H9 (cell line): ENCODE measurements around the gene CCDC33. TPM values are rescaled to one million over a fixed set of nuclear protein-coding genes. Genes with fewer than 3 reads are reported as not detected.
"Not testable (repeated sequence)": the region's sequence is repeated elsewhere in the genome, so short reads cannot be mapped to it uniquely, and the experiment has no call there.

Experiments
- DNase-seq: peaks from one replicate; pipeline ENCODE4 v3.0.0-alpha.2; 2017
- H2AFZ ChIP-seq: one replicate; pipeline ENCODE4 v1.6.1; 2013; ENCODE audit warnings: mild to moderate bottlenecking, low read length, control low read depth, moderate library complexity
- H2AK5ac ChIP-seq: 2 replicates; pipeline ENCODE4 v1.6.1; 2013; ENCODE audit warnings: low read length, control low read depth, mixed read lengths; ENCODE audit not compliant: insufficient read length
- H2BK120ac ChIP-seq: one replicate; pipeline ENCODE4 v1.6.1; 2013; ENCODE audit warnings: low read depth, mild to moderate bottlenecking, low read length, control low read depth, inconsistent platforms; ENCODE audit not compliant: poor library complexity, severe bottlenecking
- H2BK12ac ChIP-seq: 2 replicates; pipeline ENCODE4 v1.6.1; 2013; ENCODE audit warnings: low read length, control low read depth, mixed read lengths, low read depth; ENCODE audit not compliant: insufficient read length
- H2BK15ac ChIP-seq: 2 replicates; pipeline ENCODE4 v1.6.1; 2013; ENCODE audit warnings: low read depth, low read length, control low read depth
- H2BK20ac ChIP-seq: one replicate; pipeline ENCODE4 v1.6.1; 2013; ENCODE audit warnings: low read depth, mild to moderate bottlenecking, low read length, control low read depth, inconsistent platforms; ENCODE audit not compliant: poor library complexity, severe bottlenecking
- H2BK5ac ChIP-seq: 2 replicates; pipeline ENCODE4 v1.6.1; 2013; ENCODE audit warnings: low read length, control low read depth, mixed read lengths; ENCODE audit not compliant: insufficient read length
- H3K14ac ChIP-seq: 2 replicates; pipeline ENCODE4 v1.6.1; 2013; ENCODE audit warnings: low read length, control low read depth; ENCODE audit not compliant: insufficient read depth
- H3K18ac ChIP-seq: 2 replicates; pipeline ENCODE4 v1.6.1; 2013; ENCODE audit warnings: low read depth, mild to moderate bottlenecking, mixed read lengths, low read length, control low read depth; ENCODE audit not compliant: insufficient read length
- H3K23ac ChIP-seq: 2 replicates; pipeline ENCODE4 v1.6.1; 2013; ENCODE audit warnings: low read length, control low read depth, mixed read lengths, low read depth; ENCODE audit not compliant: insufficient read length
- H3K23me2 ChIP-seq: 2 replicates; pipeline ENCODE4 v1.6.1; 2013; ENCODE audit warnings: low read depth, mild to moderate bottlenecking, mixed read lengths, low read length, control low read depth; ENCODE audit not compliant: insufficient read length, poor library complexity, severe bottlenecking
- H3K27ac ChIP-seq: 2 replicates; pipeline ENCODE4 v1.5.1; 2013; ENCODE audit warnings: low read length, control low read depth, mixed read lengths, low read depth; ENCODE audit not compliant: insufficient read length
- H3K27me3 ChIP-seq: 2 replicates; pipeline ENCODE4 v1.6.1; 2013; ENCODE audit warnings: low read length, control low read depth, inconsistent platforms; ENCODE audit not compliant: insufficient read depth
- H3K4ac ChIP-seq: 2 replicates; pipeline ENCODE4 v1.6.1; 2013; ENCODE audit warnings: low read depth, mild to moderate bottlenecking, control low read depth, inconsistent platforms, low read length, moderate library complexity
- H3K4me1 ChIP-seq: 2 replicates; pipeline ENCODE4 v1.6.1; 2013; ENCODE audit warnings: low read length, control low read depth, inconsistent platforms; ENCODE audit not compliant: insufficient read depth
- H3K4me2 ChIP-seq: 2 replicates; pipeline ENCODE4 v1.6.1; 2013; ENCODE audit warnings: low read length, control low read depth, mixed read lengths; ENCODE audit not compliant: insufficient read length, insufficient read depth
- H3K56ac ChIP-seq: 2 replicates; pipeline ENCODE4 v1.6.1; 2013; ENCODE audit warnings: low read depth, mild to moderate bottlenecking, mixed read lengths, low read length, control low read depth; ENCODE audit not compliant: insufficient read length
- H3K79me1 ChIP-seq: 2 replicates; pipeline ENCODE4 v1.6.1; 2013; ENCODE audit warnings: low read depth, mild to moderate bottlenecking, moderate library complexity, low read length, control low read depth, inconsistent platforms; ENCODE audit not compliant: insufficient read depth, poor library complexity, severe bottlenecking
- H3K79me2 ChIP-seq: 2 replicates; pipeline ENCODE4 v1.6.1; 2013; ENCODE audit warnings: low read length, control low read depth, inconsistent platforms; ENCODE audit not compliant: insufficient read depth
- H3K9ac ChIP-seq: 2 replicates; pipeline ENCODE4 v1.6.1; 2013; ENCODE audit warnings: low read length, control low read depth, mixed read lengths; ENCODE audit not compliant: insufficient read length; ENCODE audit errors: extremely low read depth
- H3K9me3 ChIP-seq: one replicate; pipeline ENCODE4 v1.6.1; 2013; ENCODE audit warnings: low read depth, low read length, inconsistent platforms; ENCODE audit not compliant: control insufficient read depth
- H3T11ph ChIP-seq: one replicate; pipeline ENCODE4 v1.6.1; 2013; ENCODE audit warnings: mild to moderate bottlenecking, low read length, control low read depth, inconsistent platforms
- H4K20me1 ChIP-seq: one replicate; pipeline ENCODE4 v1.6.1; 2013; ENCODE audit not compliant: control insufficient read depth, insufficient read length, insufficient read depth
- H4K5ac ChIP-seq: 2 replicates; pipeline ENCODE4 v1.6.1; 2013; ENCODE audit warnings: low read depth, mild to moderate bottlenecking, mixed read lengths, low read length, control low read depth; ENCODE audit not compliant: insufficient read length
- H4K8ac ChIP-seq: replicated peaks from 2 replicates; pipeline ENCODE4 v1.6.1; 2013; ENCODE audit warnings: low read length, control low read depth, mixed read lengths, low read depth; ENCODE audit not compliant: insufficient read length
- H4K91ac ChIP-seq: 2 replicates; pipeline ENCODE4 v1.6.1; 2013; ENCODE audit warnings: low read depth, mild to moderate bottlenecking, moderate library complexity, mixed read lengths, low read length, control low read depth; ENCODE audit not compliant: insufficient read length
- H3K27ac Mint-ChIP-seq, 3 experiments: 2 replicates in 2 of 3; 3 replicates in 1 of 3; pipeline ENCODE4 v1.8.0; 2020 to 2021; ENCODE audit warnings: mixed read lengths in 3 of 3, mild to moderate bottlenecking in 1 of 3, moderate library complexity in 1 of 3
- H3K27me3 Mint-ChIP-seq: 2 replicates; pipeline ENCODE4 v1.8.0; 2021; ENCODE audit warnings: low read depth, mild to moderate bottlenecking, moderate library complexity, mixed read lengths
- H3K36me3 Mint-ChIP-seq, 3 experiments: 2 replicates in 2 of 3; 3 replicates in 1 of 3; pipeline ENCODE4 v1.8.0; 2020 to 2021; ENCODE audit warnings: low read depth in 3 of 3, mixed read lengths in 3 of 3; ENCODE audit not compliant: insufficient read depth in 1 of 3
- H3K4me1 Mint-ChIP-seq, 2 experiments: 2 replicates each; pipeline ENCODE4 v1.8.0; 2020; ENCODE audit warnings: mixed read lengths in 2 of 2
- H3K4me3 Mint-ChIP-seq, 2 experiments: 2 replicates in 1 of 2; 3 replicates in 1 of 2; pipeline ENCODE4 v1.8.0; 2020 to 2021; ENCODE audit warnings: mild to moderate bottlenecking in 2 of 2, mixed read lengths in 2 of 2, moderate library complexity in 1 of 2
- H3K9me3 Mint-ChIP-seq, 2 experiments: 2 replicates in 1 of 2; 3 replicates in 1 of 2; pipeline ENCODE4 v1.8.0; 2020; ENCODE audit warnings: mild to moderate bottlenecking in 2 of 2, mixed read lengths in 2 of 2, moderate library complexity in 1 of 2
- CTCF ChIP-seq: fragments of 200-600 bp; sonication (generic); conservative IDR thresholded peaks from 3 replicates; pipeline ENCODE4 v1.8.0; 2021; ENCODE audit warnings: antibody characterized with exemption, mild to moderate bottlenecking
- WGBS: extraction: QIAGEN DNeasy Blood & Tissue Kit; methylation state at CpG from one replicate; pipeline ENCODE4 v1.1.7; 2013; ENCODE audit warnings: missing lambda C conversion rate, low lambda C conversion rate, mixed read lengths; ENCODE audit not compliant: insufficient read length; ENCODE audit errors: extremely low coverage; 5-methylcytosine and 5-hydroxymethylcytosine counted together
- total RNA-seq: library from RNA; stranded (reverse); gene quantifications from 2 replicates; pipeline ENCODE4 v1.2.1, GENCODE V29; 2021

CCDC33 gene
- total RNA-seq, 1 experiment from 2014 or later, result 4.6 TPM

- H3K36me3 Mint-ChIP-seq, result peaks cover 17 to 27% (median 19%) of the 10 kb centered on the region in 3 experiments
- no peak overlapping the region for H3K4me3 Mint-ChIP-seq
- H3K9ac ChIP-seq, result no peak overlapping the region
- H3K79me1 ChIP-seq, result no peaks in the 10 kb centered on the region
- peaks cover 14% of the 10 kb centered on the region for H3K27me3 Mint-ChIP-seq
- no peak overlapping the region for H3K14ac ChIP-seq
- no peak overlapping the region for H3K23ac ChIP-seq
- no peaks in the 10 kb centered on the region for H3K23me2 ChIP-seq
- no peak overlapping the region for H2BK12ac ChIP-seq
- no peak overlapping the region for H3K4ac ChIP-seq
- TF ChIP-seq CTCF, result no peak
- H2BK20ac ChIP-seq, result no peak overlapping the region
- no peak overlapping the region for H4K8ac ChIP-seq
- H3K4me2 ChIP-seq, result no peak overlapping the region
- no peaks in the 10 kb centered on the region for H3K79me2 ChIP-seq
- H3K4me1 Mint-ChIP-seq, result peaks cover 17 to 21% of the 10 kb centered on the region in 2 experiments
- H2BK5ac ChIP-seq, result no peak overlapping the region
- peaks cover 8% of the 10 kb centered on the region; the same call in 1 of the 2 replicates for H3K4me1 ChIP-seq
- no peak overlapping the region for H3K56ac ChIP-seq
- no peak overlapping the region for H2BK120ac ChIP-seq
- no peaks in the 10 kb centered on the region for H4K20me1 ChIP-seq
- H3K9me3 ChIP-seq, result no peaks in the 10 kb centered on the region
- DNase-seq, result no peak
- H3K27ac ChIP-seq, result no peak overlapping the region
- H3T11ph ChIP-seq, result no peak overlapping the region
- no CpG with 5 or more reads among the region's 3 CpGs for WGBS
- no peak overlapping the region for H2AK5ac ChIP-seq
- no peaks in the 10 kb centered on the region for H3K27me3 ChIP-seq
- H3K27ac Mint-ChIP-seq, result no peak overlapping the region
- H2AFZ ChIP-seq, result no peak overlapping the region
- H4K91ac ChIP-seq, result no peak overlapping the region
- H3K9me3 Mint-ChIP-seq, result peaks cover 24 to 32% of the 10 kb centered on the region in 2 experiments
- H3K18ac ChIP-seq, result no peak overlapping the region
- no peak overlapping the region for H2BK15ac ChIP-seq
- H4K5ac ChIP-seq, result no peak overlapping the region
Observed at GRCh38 chr15:74352393-74352910, 116.3 kb downstream of the CCDC33 start.

GRCh38 chr15:74353992-74354391 lies 117.9 kb downstream of the CCDC33 start:
- not testable (repeated sequence) for H4K8ac ChIP-seq, H2BK5ac ChIP-seq, H3K79me1 ChIP-seq, H3K27me3 ChIP-seq, H3K23ac ChIP-seq, H4K91ac ChIP-seq, H3K9me3 ChIP-seq, H3K4me3 Mint-ChIP-seq, H3K14ac ChIP-seq, H2BK15ac ChIP-seq, H3K79me2 ChIP-seq, H3K4me2 ChIP-seq, H3T11ph ChIP-seq, H3K27ac Mint-ChIP-seq, H3K9ac ChIP-seq, H3K4ac ChIP-seq, H2BK120ac ChIP-seq, H4K5ac ChIP-seq, H2BK12ac ChIP-seq, H3K56ac ChIP-seq, H3K27ac ChIP-seq, H3K18ac ChIP-seq, DNase-seq, H2AK5ac ChIP-seq, H2AFZ ChIP-seq, H3K4me1 ChIP-seq, H3K23me2 ChIP-seq, H4K20me1 ChIP-seq
- no CpG with 5 or more reads among the region's 2 CpGs for WGBS
- peaks cover 17 to 27% (median 19%) of the 10 kb centered on the region in 3 experiments for H3K36me3 Mint-ChIP-seq
- peak overlapping the region; percentile 6 for H2BK20ac ChIP-seq
- H3K4me1 Mint-ChIP-seq, result peaks cover 17 to 21% of the 10 kb centered on the region in 2 experiments
- H3K9me3 Mint-ChIP-seq, result peaks cover 24 to 32% of the 10 kb centered on the region in 2 experiments
- peaks cover 14% of the 10 kb centered on the region for H3K27me3 Mint-ChIP-seq
